ENCODE results near the gene SLC4A2. TPM values are rescaled to one million over a fixed set of nuclear protein-coding genes. Genes with fewer than 3 reads are reported as not detected.

SLC4A2 gene
- total and polyA plus RNA-seq, 2 of the 8 experiments (the other 6 are each of a cell fraction or from before 2014, with no cell fraction given): 72.6 to 147 TPM

- no peak overlapping the region for H2BK12ac ChIP-seq (ENCODE audit: low read depth, low read length)
- no peak overlapping the region for H3K4me2 ChIP-seq (ENCODE audit: insufficient read depth in 1 of 2, low read depth in 2 of 2, low read length in 2 of 2)
- H3K4me3 ChIP-seq (ENCODE audit: extremely low read depth in 1 of 4, insufficient read depth in 2 of 4, low read depth in 3 of 4, low read length in 4 of 4): no peak overlapping the region
- H3K4me1 ChIP-seq (replicated peaks in 1 of 4; ENCODE audit: control insufficient read depth in 3 of 4, insufficient read depth in 4 of 4, low read length in 3 of 4): no peaks in the 10 kb centered on the region
- no peak overlapping the region for H2AK5ac ChIP-seq (ENCODE audit: low read depth, low read length)
- H3K36me3 ChIP-seq (ENCODE audit: control insufficient read depth in 2 of 4, insufficient read depth in 4 of 4, low read length in 3 of 4): peaks cover 0 to 2% (median 0%) of the 10 kb centered on the region in 4 experiments; a peak in 2 of 8 replicates
- H3K56ac ChIP-seq (replicated peaks; ENCODE audit: insufficient read length, low read depth, low read length): no peak overlapping the region
- 94% methylated on average over 21 of the region's 21 CpGs; no CpG with 5 or more reads in 1 of the 2 experiments for WGBS, 2 experiments (ENCODE audit: extremely low coverage in 1 of 2, insufficient coverage in 1 of 2, insufficient read length in 1 of 2, insufficient replicate concordance in 2 of 2, low coverage in 1 of 2, low lambda C conversion rate in 2 of 2, missing lambda C conversion rate in 1 of 2)
- H3K18ac ChIP-seq (ENCODE audit: extremely low read depth, low read length): no peak overlapping the region
- H4K8ac ChIP-seq (ENCODE audit: extremely low read depth, insufficient read depth, low read length): no peak overlapping the region
- H2BK20ac ChIP-seq (ENCODE audit: low read length): no peak overlapping the region
- no peak overlapping the region for H4K91ac ChIP-seq (replicated peaks; ENCODE audit: insufficient read length, low read length)
- ChIA-PET CTCF (ENCODE audit: partially characterized antibody) (interaction anchor here (0.6 to 5.4 kb wide), 12 partner anchors 7 to 538 kb away, joined by 3 to 35 read pairs (median 4); partner anchors contain the start of genes ASIC3 and CDK5), POLR2A (ENCODE audit: partially characterized antibody) (interaction anchor here (1.3 kb wide), 1 partner anchor 14 kb away, joined by 4 read pairs; the partner anchor contains the start of gene ASIC3)
- H3K27ac ChIP-seq (ENCODE audit: low read depth, low read length): no peak overlapping the region
- H3K9ac ChIP-seq (replicated peaks in 1 of 4; ENCODE audit: extremely low read depth in 1 of 4, low read depth in 3 of 4, low read length in 3 of 4): no peak overlapping the region
- FAIRE-seq: no peak
- H3K4ac ChIP-seq (replicated peaks; ENCODE audit: insufficient read length, low read depth, low read length): no peak overlapping the region
- no peak for DNase-seq (ENCODE audit: low read depth in 1 of 2, low spot score in 2 of 2)
- no peaks in the 10 kb centered on the region for H3K23me2 ChIP-seq (ENCODE audit: low read depth, low read length)
- no peaks in the 10 kb centered on the region for H3K9me3 ChIP-seq (ENCODE audit: insufficient read depth in 2 of 2, low read depth in 1 of 2, low read length in 1 of 2)
- H3K23ac ChIP-seq (ENCODE audit: insufficient read length): no peak overlapping the region
- no peak overlapping the region for H2BK120ac ChIP-seq (replicated peaks; ENCODE audit: low read depth, low read length)
- no peaks in the 10 kb centered on the region for H3K27me3 ChIP-seq (replicated peaks in 1 of 4; ENCODE audit: control insufficient read depth in 3 of 4, extremely low read depth in 1 of 4, insufficient read depth in 3 of 4, low read length in 3 of 4)
- H2BK5ac ChIP-seq (ENCODE audit: low read depth, low read length): no peak overlapping the region
- H4K5ac ChIP-seq (ENCODE audit: insufficient read length, low read depth, low read length): no peak overlapping the region
- H2BK15ac ChIP-seq (ENCODE audit: low read length): no peak overlapping the region
- H2AFZ ChIP-seq (ENCODE audit: low read length): no peak overlapping the region
- no peak overlapping the region for H3K14ac ChIP-seq (ENCODE audit: insufficient read length)
- H3K79me1 ChIP-seq (ENCODE audit: low read depth, low read length): no peaks in the 10 kb centered on the region; the same call in 1 of the 2 replicates
- H3K79me2 ChIP-seq (ENCODE audit: control insufficient read depth in 1 of 2, insufficient read depth in 2 of 2, low read length in 2 of 2): no peaks in the 10 kb centered on the region
- peaks cover 0 to 4% of the 10 kb centered on the region in 2 experiments for H4K20me1 ChIP-seq (replicated peaks in 1 of 2; ENCODE audit: control insufficient read depth in 1 of 2, insufficient read depth in 2 of 2, low read length in 2 of 2)
- TF ChIP-seq SAP30 (IDR thresholded peaks at IDR 0.05; ENCODE audit: insufficient read depth, insufficient replicate concordance, low read length): no peak
- TF ChIP-seq RNF2 (IDR thresholded peaks at IDR 0.05; ENCODE audit: borderline replicate concordance, low read depth, low read length, missing control alignments, poor library complexity, severe bottlenecking): no peak
- no peak for TF ChIP-seq CHD1 (IDR thresholded peaks at IDR 0.05; ENCODE audit: low read depth, low read length)
- TF ChIP-seq PHF8 (conservative IDR thresholded peaks at IDR 0.05; ENCODE audit: low read depth, low read length): no peak
- TF ChIP-seq RXRA (IDR thresholded peaks at IDR 0.05; ENCODE audit: insufficient read depth, low read depth, low read length): no peak
- TF ChIP-seq RFX5 (IDR thresholded peaks at IDR 0.05; ENCODE audit: borderline replicate concordance, low read depth, low read length): no peak
- no peak for TF ChIP-seq CHD2 (IDR thresholded peaks at IDR 0.05; ENCODE audit: low read length)
- no peak for TF ChIP-seq POU5F1 (IDR thresholded peaks at IDR 0.05; ENCODE audit: low read depth, low read length)
- TF ChIP-seq SUZ12 (IDR thresholded peaks at IDR 0.05; ENCODE audit: low read length): no peak
Observed at GRCh38 chr7:151034312-151035025, 24.9 kb upstream of the SLC4A2 start.

Measured in H1 (cell line).